Fibroblast of skin of abdomen (primary cell): ENCODE measurements around the gene MBD5.
"Not testable (repeated sequence)": the region's sequence is repeated elsewhere in the genome, so short reads cannot be mapped to it uniquely, and the experiment has no call there.

ENCODE experiments used
- DNase-seq: peaks from one replicate; pipeline ENCODE4 v3.0.0-alpha.2; 2013

The MBD5 gene

DNA sequence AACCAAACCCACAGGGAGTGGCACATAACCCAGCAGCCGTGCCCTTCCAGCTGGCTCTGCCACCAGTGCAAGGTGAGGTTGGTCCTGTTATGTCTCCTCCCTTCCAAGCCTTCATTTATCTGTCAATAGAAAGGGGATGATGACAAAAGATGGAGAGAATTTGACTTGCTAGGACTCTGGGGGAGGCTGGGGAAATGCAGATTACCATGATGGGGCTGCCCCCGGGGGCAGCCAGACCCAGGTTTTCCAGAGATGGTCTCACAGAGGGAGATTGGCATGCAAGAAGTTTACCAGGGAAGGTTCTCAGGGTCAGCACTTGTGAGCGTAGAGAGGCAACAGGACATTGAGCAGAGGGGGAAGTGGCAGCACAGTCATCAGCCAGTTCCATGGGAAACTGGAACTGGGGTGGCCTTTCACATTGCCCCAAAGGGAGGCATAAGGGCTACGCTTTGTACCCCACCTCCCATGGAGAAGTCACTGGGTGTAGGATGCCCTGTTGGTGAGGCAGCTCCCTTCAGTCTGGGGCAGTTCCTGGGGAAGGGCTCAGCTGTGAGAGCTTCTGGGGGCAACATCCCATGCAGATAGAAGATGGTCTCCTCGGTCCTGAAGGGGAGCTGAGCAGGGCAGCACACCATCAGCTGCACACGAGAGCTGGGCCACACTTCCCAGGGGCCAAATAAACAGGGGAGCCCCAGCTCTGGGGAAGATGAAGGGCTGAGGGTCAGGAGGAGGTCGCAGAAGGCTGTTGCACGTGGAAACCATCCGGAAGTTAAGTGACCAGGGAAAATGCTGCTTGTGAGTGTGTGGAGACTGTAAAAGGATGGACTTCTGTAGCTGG lies 505.8 kb downstream of the MBD5 start:
- DNase-seq, result no peak

GRCh38 chr2:148527488-148528340 lies 506.8 kb downstream of the MBD5 start:
- no peak for DNase-seq

- no peak for DNase-seq
These were observed 507.6 kb downstream of the MBD5 start for GRCh38 chr2:148528356-148529064.

- DNase-seq, result no peak
These were observed 508.9 kb downstream of the MBD5 start for GRCh38 chr2:148529745-148530144.

DNA sequence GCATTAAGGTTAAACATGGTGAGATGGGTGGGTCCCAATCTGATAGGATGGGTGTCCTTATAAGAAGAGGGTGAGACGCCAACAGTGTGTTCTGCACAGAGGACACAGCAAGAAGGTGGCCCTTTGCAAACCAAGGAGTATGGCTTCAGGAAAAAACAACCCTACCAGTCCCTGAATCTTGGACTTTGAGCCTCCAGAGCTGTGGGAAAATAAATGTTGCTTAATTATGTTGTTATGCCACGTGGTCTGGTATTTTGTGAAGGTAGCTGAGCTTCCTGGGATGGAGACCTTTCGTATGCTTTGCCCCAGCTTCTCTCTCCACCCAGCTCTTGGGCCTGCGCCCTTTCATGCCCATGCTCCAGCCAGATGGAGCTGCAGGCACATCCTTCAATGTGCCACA lies 509.5 kb downstream of the MBD5 start:
- no peak for DNase-seq

GRCh38 chr2:148531235-148531634 lies 510.3 kb downstream of the MBD5 start:
- DNase-seq, result no peak

GRCh38 chr2:148531669-148532428 lies 511.0 kb downstream of the MBD5 start:
- DNase-seq, result no peak

DNA sequence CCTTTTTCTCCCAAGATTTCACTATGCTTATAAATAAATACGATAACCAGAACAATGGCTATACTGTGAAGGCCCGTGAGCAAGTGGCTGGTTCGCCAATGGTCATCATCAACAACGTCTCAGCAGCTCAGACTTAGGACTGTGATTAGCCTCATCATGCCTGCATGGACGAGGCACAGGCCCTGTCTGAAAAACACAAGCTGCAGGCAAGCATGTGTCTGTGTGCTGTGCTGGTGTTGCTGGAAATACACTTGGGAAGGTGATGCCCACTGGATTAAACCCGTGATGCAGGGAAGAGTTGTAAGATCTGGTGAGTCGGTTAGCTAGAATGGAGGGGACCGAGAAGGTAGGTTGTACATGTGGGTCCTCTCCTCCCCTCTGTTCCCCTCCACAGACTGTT lies 512.1 kb downstream of the MBD5 start:
- no peak for DNase-seq

DNA sequence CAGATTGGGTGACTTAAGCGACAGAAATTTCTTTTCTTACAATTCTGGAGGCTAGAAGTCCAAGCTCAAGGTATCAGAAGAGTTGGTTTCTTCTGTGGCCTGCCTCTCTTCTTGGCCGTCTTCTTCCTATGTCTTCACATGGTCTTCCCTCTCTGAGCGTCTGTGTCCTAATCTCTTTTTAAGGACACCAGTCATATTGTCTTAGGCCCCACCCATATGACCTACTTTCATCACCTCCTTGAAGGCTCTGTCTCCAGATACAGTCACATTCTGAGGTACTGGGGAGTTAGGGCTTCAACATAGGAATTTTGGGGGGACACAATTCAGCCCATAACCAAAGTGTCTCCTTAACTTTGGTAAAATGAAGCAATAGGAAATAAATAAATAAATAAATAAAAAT lies 512.8 kb downstream of the MBD5 start:
- no peak for DNase-seq

DNA sequence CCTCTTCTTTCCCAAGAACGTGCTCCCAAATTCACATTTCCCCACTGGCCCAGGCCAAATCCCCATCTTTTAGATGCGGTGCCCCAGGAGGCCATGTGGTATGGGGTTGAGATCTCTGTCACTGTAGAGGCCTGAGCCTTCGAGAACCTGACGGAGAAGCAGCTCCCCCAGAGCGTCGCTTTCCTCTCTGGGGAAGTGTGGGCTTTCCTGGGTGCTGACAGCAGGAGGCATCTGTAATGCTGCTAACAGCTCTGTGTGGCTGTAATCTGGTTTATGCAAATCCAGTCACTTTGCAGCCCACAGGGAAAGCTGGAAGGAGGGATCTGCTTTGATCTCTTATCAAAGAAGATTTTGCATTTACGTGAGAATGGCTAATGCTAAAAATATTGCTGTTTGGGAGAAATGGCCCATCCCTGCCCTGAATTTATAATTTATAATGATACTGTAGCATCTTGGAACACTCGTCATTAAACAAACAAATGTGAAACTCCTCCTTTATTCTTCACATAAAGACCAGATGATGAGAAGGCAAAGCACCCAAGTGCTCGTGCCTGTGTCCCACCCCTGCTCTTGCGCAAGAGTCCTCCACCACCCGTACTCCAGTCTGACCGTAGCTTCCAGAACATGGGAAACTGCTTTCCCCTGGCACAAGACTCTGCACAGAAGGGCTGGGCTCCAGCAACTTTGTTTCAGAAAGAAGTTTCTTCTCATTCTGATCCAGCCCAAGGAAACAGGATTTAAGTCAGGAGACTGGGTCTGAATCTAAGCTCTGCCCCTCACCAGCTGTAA lies 513.7 kb downstream of the MBD5 start:
- peak; percentile 3 for DNase-seq

DNA sequence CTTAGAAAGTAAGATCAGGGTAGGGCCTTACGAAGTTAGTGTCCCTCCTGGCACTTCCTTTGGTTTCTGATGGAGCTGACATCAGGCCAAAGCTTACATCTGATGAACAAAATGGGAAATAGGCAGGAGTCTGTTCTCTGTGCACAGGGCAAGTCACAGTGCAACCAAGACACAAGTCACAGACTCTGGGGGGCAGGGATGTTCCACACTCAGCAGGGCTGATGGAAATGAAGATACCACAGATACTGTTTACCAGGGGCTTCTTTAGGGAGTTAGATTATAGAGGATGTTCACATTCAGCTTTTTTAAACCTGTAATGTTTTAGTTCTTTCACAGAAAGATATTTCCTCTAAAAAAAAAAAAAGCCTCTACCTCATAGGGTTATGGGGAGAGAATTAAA lies 517.5 kb downstream of the MBD5 start:
- DNase-seq, result no peak

DNA sequence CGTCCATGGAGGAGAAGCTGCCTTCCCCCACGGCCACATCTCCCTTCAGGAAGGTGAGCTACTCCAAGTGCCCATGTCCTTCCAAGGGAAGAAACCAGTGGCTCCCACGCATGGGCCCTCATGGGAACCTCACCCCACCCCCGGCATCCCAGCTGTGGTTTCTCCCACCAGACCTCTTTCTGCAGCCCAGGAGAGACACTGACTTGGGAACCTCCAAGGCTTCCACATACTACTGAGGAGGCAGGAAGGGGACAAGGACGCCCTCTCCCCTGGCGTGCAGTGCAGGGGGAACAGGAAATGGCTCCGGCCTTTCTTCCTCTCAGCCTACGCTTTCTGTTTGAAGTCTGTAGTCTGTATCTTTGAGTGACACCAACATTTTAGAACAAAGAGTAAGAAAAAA lies 519.1 kb downstream of the MBD5 start:
- DNase-seq, result no peak

DNA sequence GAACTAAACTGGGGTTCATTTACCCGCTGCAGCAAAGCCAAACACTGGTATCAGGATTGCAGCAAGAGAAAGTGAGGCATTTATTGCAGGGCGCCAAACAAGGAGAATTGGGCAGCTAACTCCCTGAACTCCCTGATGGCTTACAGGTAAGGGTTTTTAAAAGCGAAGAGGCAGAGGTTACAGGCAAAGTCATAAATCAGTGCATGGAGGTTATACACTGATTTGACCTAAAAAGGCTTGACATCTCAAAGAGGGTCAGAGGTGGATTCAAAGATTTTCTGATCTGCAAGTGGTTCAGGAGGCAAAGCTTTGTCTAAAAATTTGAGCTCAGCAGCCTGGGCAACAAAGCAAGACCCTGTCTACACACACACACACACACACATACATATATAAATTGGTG lies 520.9 kb downstream of the MBD5 start:
- no peak for DNase-seq

- DNase-seq, result no peak
These were observed 521.7 kb downstream of the MBD5 start for GRCh38 chr2:148542614-148543013.

DNA sequence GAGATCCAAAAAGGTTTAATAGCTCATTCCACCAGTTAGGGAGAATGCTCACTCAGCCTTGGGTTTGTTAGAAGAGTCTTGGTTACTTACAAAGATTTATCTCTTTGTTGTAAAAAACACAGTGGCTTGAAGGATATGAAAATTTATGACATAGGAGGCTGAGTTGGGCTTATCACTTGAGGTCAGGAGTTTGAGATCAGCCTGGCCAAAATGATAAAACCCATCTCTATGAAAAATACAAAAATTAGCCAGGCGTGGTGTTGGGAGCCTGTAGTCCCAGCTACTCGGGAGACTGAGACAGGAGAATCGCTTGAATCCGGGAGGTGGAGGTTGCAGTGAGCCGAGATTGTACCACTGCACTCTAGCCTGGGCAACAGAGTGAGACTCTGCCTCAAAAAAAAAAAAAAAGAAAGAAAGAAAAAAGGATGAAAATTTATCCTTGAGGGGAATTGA lies 522.2 kb downstream of the MBD5 start:
- DNase-seq, result not testable (repeated sequence)

DNA sequence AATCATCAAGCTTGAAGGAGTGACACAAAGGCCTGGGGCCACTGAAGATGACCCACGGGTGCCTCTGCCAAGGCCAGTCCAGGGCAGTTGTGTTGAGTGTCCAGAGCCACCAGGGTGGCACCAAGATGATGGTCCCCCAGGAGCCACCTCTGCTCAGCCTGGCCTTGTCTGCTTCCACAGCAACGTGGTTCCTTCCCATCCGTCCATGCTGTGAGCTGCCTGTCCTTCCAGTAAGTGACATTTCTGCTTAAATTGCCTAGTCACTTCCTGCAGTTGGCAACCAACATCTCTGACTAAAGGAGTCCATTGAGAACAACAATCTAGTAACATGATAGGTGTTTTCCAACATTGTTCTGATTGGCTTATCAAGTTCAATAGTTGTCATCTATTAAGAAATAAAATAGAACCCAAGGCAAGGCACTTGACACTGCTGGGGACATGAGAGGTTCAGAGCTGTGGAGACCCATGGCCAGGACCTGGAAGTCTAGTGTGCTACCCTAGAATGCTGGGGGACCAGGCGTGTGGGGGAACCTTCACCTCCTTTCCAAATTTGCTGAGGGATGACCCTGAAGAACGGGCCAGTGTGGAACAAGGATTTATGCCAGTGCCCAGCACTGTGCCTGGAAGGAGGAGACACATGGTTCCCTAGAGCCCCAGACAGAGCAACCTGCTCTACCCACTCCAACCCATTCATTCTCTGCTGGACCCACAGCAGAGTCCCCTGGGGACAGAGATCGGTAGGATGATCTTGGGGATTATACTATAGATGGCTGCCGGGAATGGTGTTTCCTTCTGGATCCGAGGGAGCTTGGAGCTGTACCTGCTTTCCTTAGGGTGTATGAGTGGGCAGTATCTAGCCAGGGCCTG lies 524.7 kb downstream of the MBD5 start:
- no peak for DNase-seq

GRCh38 chr2:148546270-148546669 lies 525.4 kb downstream of the MBD5 start:
- DNase-seq, result no peak

- DNase-seq, result no peak
These were observed 528.0 kb downstream of the MBD5 start for GRCh38 chr2:148548716-148549400.

GRCh38 chr2:148552675-148553331 lies 531.9 kb downstream of the MBD5 start:
- DNase-seq, result no peak
